GM12878 (cell line): ENCODE results near the gene KCNIP2. TPM values are rescaled to one million over a fixed set of nuclear protein-coding genes. Genes with fewer than 3 reads are reported as not detected.

Source experiments
- HDAC6 ChIP-seq: fragments of 200-600 bp; sonication (generic); IDR thresholded peaks from one replicate; pipeline ENCODE4 v1.8.0; 2017; ENCODE audit warnings: antibody characterized with exemption; ENCODE audit not compliant: unreplicated experiment
- HDGF ChIP-seq: fragments of 450-650 bp; IDR thresholded peaks from 2 replicates; pipeline ENCODE4 v1.6.1; 2016; ENCODE audit warnings: antibody characterized with exemption
- IRF3 ChIP-seq: fragments of 450-650 bp; IDR thresholded peaks from 2 replicates; pipeline ENCODE4 v1.6.1; 2014; ENCODE audit warnings: mild to moderate bottlenecking
- IRF5 ChIP-seq: fragments of 450-650 bp; IDR thresholded peaks from 2 replicates; pipeline ENCODE4 v1.6.1; 2017; ENCODE audit warnings: borderline replicate concordance
- JUNB ChIP-seq: IDR thresholded peaks from 2 replicates; pipeline ENCODE4 v1.6.1; 2016; ENCODE audit warnings: antibody characterized with exemption, mild to moderate bottlenecking
- MTA2 ChIP-seq: fragments of 450-650 bp; IDR thresholded peaks from 2 replicates; pipeline ENCODE4 v1.6.1; 2016; ENCODE audit warnings: low read depth, mild to moderate bottlenecking, moderate library complexity
- MXI1 ChIP-seq: fragments of 150-350 bp; IDR thresholded peaks from 2 replicates; pipeline ENCODE4 v1.6.1; 2011; ENCODE audit warnings: low read depth, mild to moderate bottlenecking, inconsistent platforms, low read length, improper control_type of control experiment
- NFIC ChIP-seq: IDR thresholded peaks from 2 replicates; pipeline ENCODE4 v1.6.1; 2012; ENCODE audit warnings: low read depth, mild to moderate bottlenecking, inconsistent platforms, low read length, moderate library complexity
- RAD21 ChIP-seq: IDR thresholded peaks from 2 replicates; pipeline ENCODE4 v1.6.1; 2011; ENCODE audit warnings: mild to moderate bottlenecking, low read depth, low read length, moderate library complexity; ENCODE audit not compliant: insufficient read depth
- SUZ12 ChIP-seq: fragments of 200-600 bp; sonication (generic); IDR thresholded peaks from one replicate; pipeline ENCODE4 v1.6.1; 2018; ENCODE audit warnings: antibody characterized with exemption, mild to moderate bottlenecking; ENCODE audit not compliant: unreplicated experiment
- YBX1 ChIP-seq: fragments of 450-650 bp; IDR thresholded peaks from 2 replicates; pipeline ENCODE4 v1.6.1; 2016; ENCODE audit warnings: antibody characterized with exemption
- polyA plus RNA-seq, 11 experiments: library from polyadenylated mRNA; depleted of rRNA in 4 of 11; unstranded in 6 of 11; stranded (reverse) in 5 of 11; fragments of >200 nt; fragmentation: Nextera tagmentation in 4 of 11; fragmentation: Illumina TruSeq in 1 of 11; extraction: Ambion mirVana in 4 of 11; extraction: Trizol in 1 of 11; gene quantifications; 1 replicate in 1 of 11; 2 replicates in 10 of 11; pipeline versions ENCODE4 v1.2.1 to v1.2.3, GENCODE V29; 2011 to 2016; ENCODE audit warnings: inconsistent platforms in 2 of 11, missing spikeins in 2 of 11, low read depth in 1 of 11
- total RNA-seq, 4 experiments: library from RNA; depleted of rRNA in 3 of 4; stranded (reverse); fragments of >200 nt in 3 of 4; fragmentation: Illumina TruSeq in 1 of 4; extraction: Trizol in 1 of 4; gene quantifications; 2 replicates each; pipeline versions ENCODE4 v1.2.1 to v1.2.3, GENCODE V29; 2013 to 2021

Gene KCNIP2
- total and polyA plus RNA-seq, 10 of the 15 experiments (the other 5 are each of a cell fraction or from before 2014, with no cell fraction given) = 0.46 to 4.3 (median 1.7) TPM

GRCh38 chr10:101776161-101776817, 67.3 kb downstream of the KCNIP2 start (continued):
- TF ChIP-seq IRF3 (no peak), JUNB (no peak), SUZ12 (peak; percentile 80), HDGF (no peak), MTA2 (no peak), MXI1 (no peak), RAD21 (no peak), YBX1 (no peak), HDAC6 (peak; percentile 42), NFIC (no peak), IRF5 (no peak)

Other genes starting within 250 kb of the KCNIP2 start
- gene FBXW4, start 148.6 kb downstream of the KCNIP2 start, total RNA-seq (2014; rRNA removed) = 28.5 and 29.2 TPM in 2 replicates
- gene FBXW4, start 148.6 kb downstream of the KCNIP2 start, total RNA-seq (2014; rRNA removed; fragmentation: Illumina TruSeq; extraction: Trizol) = 24.8 and 26.5 TPM in 2 replicates
- gene FBXW4, start 148.6 kb downstream of the KCNIP2 start, total RNA-seq (2021) = 38.7 and 41.9 TPM in 2 replicates
- gene FBXW4, start 148.6 kb downstream of the KCNIP2 start, polyA plus RNA-seq (2011; rRNA removed) = 27.8 and 38.2 TPM in 2 replicates
- 37.2 and 42.0 TPM in 2 replicates for gene FBXW4, start 148.6 kb downstream of the KCNIP2 start, polyA plus RNA-seq (2014; fragmentation: Illumina TruSeq; extraction: Trizol)
- 10 to 100 TPM in 1 of 2 experiments, 1 to 10 TPM in 1; 5.7 to 11.5 TPM for gene FBXW4, start 148.6 kb downstream of the KCNIP2 start, polyA plus RNA-seq (2014; fragmentation: Nextera tagmentation; extraction: Ambion mirVana)
- gene FBXW4, start 148.6 kb downstream of the KCNIP2 start, polyA plus RNA-seq (2014; rRNA removed) = 30.5 and 34.5 TPM in 2 replicates
- gene FBXW4, start 148.6 kb downstream of the KCNIP2 start, polyA plus RNA-seq (2016; fragmentation: Nextera tagmentation; extraction: Ambion mirVana) = 1 to 10 TPM; 7.4 to 9.3 TPM
- gene FGF8, start 67.7 kb downstream of the KCNIP2 start, total RNA-seq (2014; rRNA removed) = not detected in 2 replicates
- not detected in 2 replicates for gene FGF8, start 67.7 kb downstream of the KCNIP2 start, total RNA-seq (2014; rRNA removed; fragmentation: Illumina TruSeq; extraction: Trizol)
- gene FGF8, start 67.7 kb downstream of the KCNIP2 start, total RNA-seq (2021) = not detected in 2 replicates
- gene FGF8, start 67.7 kb downstream of the KCNIP2 start, polyA plus RNA-seq (2011; rRNA removed) = 0.08 TPM in 1 of 2 replicates, not detected in the other
- not detected in 2 replicates for gene FGF8, start 67.7 kb downstream of the KCNIP2 start, polyA plus RNA-seq (2014; fragmentation: Illumina TruSeq; extraction: Trizol)
- not detected for gene FGF8, start 67.7 kb downstream of the KCNIP2 start, polyA plus RNA-seq (2014; fragmentation: Nextera tagmentation; extraction: Ambion mirVana)
- 0.17 TPM in 1 of 2 replicates, not detected in the other for gene FGF8, start 67.7 kb downstream of the KCNIP2 start, polyA plus RNA-seq (2014; rRNA removed)
- gene FGF8, start 67.7 kb downstream of the KCNIP2 start, polyA plus RNA-seq (2016; fragmentation: Nextera tagmentation; extraction: Ambion mirVana) = under 1 TPM in 1 of 2 experiments, not detected in 1; 0.43 TPM
- 146 and 149 TPM in 2 replicates for gene NPM3, start 60.4 kb downstream of the KCNIP2 start, total RNA-seq (2014; rRNA removed)
- 102 and 106 TPM in 2 replicates for gene NPM3, start 60.4 kb downstream of the KCNIP2 start, total RNA-seq (2014; rRNA removed; fragmentation: Illumina TruSeq; extraction: Trizol)
- gene NPM3, start 60.4 kb downstream of the KCNIP2 start, total RNA-seq (2021) = 113 and 118 TPM in 2 replicates
- gene NPM3, start 60.4 kb downstream of the KCNIP2 start, polyA plus RNA-seq (2011; rRNA removed) = 39.6 and 84.5 TPM in 2 replicates
- 78.2 and 171 TPM in 2 replicates for gene NPM3, start 60.4 kb downstream of the KCNIP2 start, polyA plus RNA-seq (2014; fragmentation: Illumina TruSeq; extraction: Trizol)
- gene NPM3, start 60.4 kb downstream of the KCNIP2 start, polyA plus RNA-seq (2014; fragmentation: Nextera tagmentation; extraction: Ambion mirVana) = 10 to 100 TPM; 19.7 to 49.6 TPM
- 127 and 145 TPM in 2 replicates for gene NPM3, start 60.4 kb downstream of the KCNIP2 start, polyA plus RNA-seq (2014; rRNA removed)
- gene NPM3, start 60.4 kb downstream of the KCNIP2 start, polyA plus RNA-seq (2016; fragmentation: Nextera tagmentation; extraction: Ambion mirVana) = 10 to 100 TPM; 13.0 to 13.2 TPM
- gene OGA, start 25.4 kb downstream of the KCNIP2 start, total RNA-seq (2014; rRNA removed) = 82.5 and 101 TPM in 2 replicates
- 107 and 115 TPM in 2 replicates for gene OGA, start 25.4 kb downstream of the KCNIP2 start, total RNA-seq (2014; rRNA removed; fragmentation: Illumina TruSeq; extraction: Trizol)
- gene OGA, start 25.4 kb downstream of the KCNIP2 start, total RNA-seq (2021) = 75.1 and 87.8 TPM in 2 replicates
- 145 and 214 TPM in 2 replicates for gene OGA, start 25.4 kb downstream of the KCNIP2 start, polyA plus RNA-seq (2011; rRNA removed)
- gene OGA, start 25.4 kb downstream of the KCNIP2 start, polyA plus RNA-seq (2014; fragmentation: Illumina TruSeq; extraction: Trizol) = 111 and 154 TPM in 2 replicates
- 10 to 100 TPM; 23.0 to 28.3 TPM for gene OGA, start 25.4 kb downstream of the KCNIP2 start, polyA plus RNA-seq (2014; fragmentation: Nextera tagmentation; extraction: Ambion mirVana)
- gene OGA, start 25.4 kb downstream of the KCNIP2 start, polyA plus RNA-seq (2014; rRNA removed) = 81.0 and 90.3 TPM in 2 replicates
- 10 to 100 TPM; 54.3 to 57.9 TPM for gene OGA, start 25.4 kb downstream of the KCNIP2 start, polyA plus RNA-seq (2016; fragmentation: Nextera tagmentation; extraction: Ambion mirVana)
- 18.1 and 18.2 TPM in 2 replicates for gene ARMH3, start 212.4 kb upstream of the KCNIP2 start, total RNA-seq (2014; rRNA removed)
- 14.6 and 15.2 TPM in 2 replicates for gene ARMH3, start 212.4 kb upstream of the KCNIP2 start, total RNA-seq (2014; rRNA removed; fragmentation: Illumina TruSeq; extraction: Trizol)
- 23.3 and 23.5 TPM in 2 replicates for gene ARMH3, start 212.4 kb upstream of the KCNIP2 start, total RNA-seq (2021)
- 29.8 and 33.0 TPM in 2 replicates for gene ARMH3, start 212.4 kb upstream of the KCNIP2 start, polyA plus RNA-seq (2011; rRNA removed)
- gene ARMH3, start 212.4 kb upstream of the KCNIP2 start, polyA plus RNA-seq (2014; fragmentation: Illumina TruSeq; extraction: Trizol) = 22.4 and 22.7 TPM in 2 replicates
- gene ARMH3, start 212.4 kb upstream of the KCNIP2 start, polyA plus RNA-seq (2014; fragmentation: Nextera tagmentation; extraction: Ambion mirVana) = 10 to 100 TPM; 13.6 to 14.0 TPM
- 21.5 and 22.1 TPM in 2 replicates for gene ARMH3, start 212.4 kb upstream of the KCNIP2 start, polyA plus RNA-seq (2014; rRNA removed)
- gene ARMH3, start 212.4 kb upstream of the KCNIP2 start, polyA plus RNA-seq (2016; fragmentation: Nextera tagmentation; extraction: Ambion mirVana) = 10 to 100 TPM; 13.0 to 14.2 TPM
- 22.1 and 27.2 TPM in 2 replicates for gene HPS6, start 221.5 kb upstream of the KCNIP2 start, total RNA-seq (2014; rRNA removed)
- gene HPS6, start 221.5 kb upstream of the KCNIP2 start, total RNA-seq (2014; rRNA removed; fragmentation: Illumina TruSeq; extraction: Trizol) = 9.2 and 9.8 TPM in 2 replicates
- 28.0 and 30.2 TPM in 2 replicates for gene HPS6, start 221.5 kb upstream of the KCNIP2 start, total RNA-seq (2021)
- 2.5 and 5.3 TPM in 2 replicates for gene HPS6, start 221.5 kb upstream of the KCNIP2 start, polyA plus RNA-seq (2011; rRNA removed)
- gene HPS6, start 221.5 kb upstream of the KCNIP2 start, polyA plus RNA-seq (2014; fragmentation: Illumina TruSeq; extraction: Trizol) = 2.5 and 7.1 TPM in 2 replicates
- 1 to 10 TPM; 1.4 to 2.8 TPM for gene HPS6, start 221.5 kb upstream of the KCNIP2 start, polyA plus RNA-seq (2014; fragmentation: Nextera tagmentation; extraction: Ambion mirVana)
- gene HPS6, start 221.5 kb upstream of the KCNIP2 start, polyA plus RNA-seq (2014; rRNA removed) = 14.1 and 18.7 TPM in 2 replicates
- 10 to 100 TPM; 16.3 to 20.7 TPM for gene HPS6, start 221.5 kb upstream of the KCNIP2 start, polyA plus RNA-seq (2016; fragmentation: Nextera tagmentation; extraction: Ambion mirVana)